ENCODE results near the gene TYMS.
"Not testable (repeated sequence)": the region's sequence is repeated elsewhere in the genome, so short reads cannot be mapped to it uniquely, and the experiment has no call there.

The TYMS gene

GRCh38 chr18:679516-679915, 22.1 kb downstream of the TYMS start:
- TF ChIP-seq, protein P1, sequence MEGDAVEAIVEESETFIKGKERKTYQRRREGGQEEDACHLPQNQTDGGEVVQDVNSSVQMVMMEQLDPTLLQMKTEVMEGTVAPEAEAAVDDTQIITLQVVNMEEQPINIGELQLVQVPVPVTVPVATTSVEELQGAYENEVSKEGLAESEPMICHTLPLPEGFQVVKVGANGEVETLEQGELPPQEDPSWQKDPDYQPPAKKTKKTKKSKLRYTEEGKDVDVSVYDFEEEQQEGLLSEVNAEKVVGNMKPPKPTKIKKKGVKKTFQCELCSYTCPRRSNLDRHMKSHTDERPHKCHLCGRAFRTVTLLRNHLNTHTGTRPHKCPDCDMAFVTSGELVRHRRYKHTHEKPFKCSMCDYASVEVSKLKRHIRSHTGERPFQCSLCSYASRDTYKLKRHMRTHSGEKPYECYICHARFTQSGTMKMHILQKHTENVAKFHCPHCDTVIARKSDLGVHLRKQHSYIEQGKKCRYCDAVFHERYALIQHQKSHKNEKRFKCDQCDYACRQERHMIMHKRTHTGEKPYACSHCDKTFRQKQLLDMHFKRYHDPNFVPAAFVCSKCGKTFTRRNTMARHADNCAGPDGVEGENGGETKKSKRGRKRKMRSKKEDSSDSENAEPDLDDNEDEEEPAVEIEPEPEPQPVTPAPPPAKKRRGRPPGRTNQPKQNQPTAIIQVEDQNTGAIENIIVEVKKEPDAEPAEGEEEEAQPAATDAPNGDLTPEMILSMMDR (IDR thresholded peaks at IDR 0.05; ENCODE audit: insufficient read depth, low read depth, low read length, missing control alignments) = no peak
- DNase-seq (ENCODE audit: low read depth) = no peak
- H3K4me3 ChIP-seq (ENCODE audit: low read depth, low read length) = no peak overlapping the region

- DNase-seq (ENCODE audit: low read depth) = no peak
- TF ChIP-seq, protein P1 (IDR thresholded peaks at IDR 0.05; ENCODE audit: insufficient read depth, low read depth, low read length, missing control alignments) = no peak
- H3K4me3 ChIP-seq (ENCODE audit: low read depth, low read length) = no peak overlapping the region
These were observed 22.9 kb downstream of the TYMS start for GRCh38 chr18:680392-680791.

DNA sequence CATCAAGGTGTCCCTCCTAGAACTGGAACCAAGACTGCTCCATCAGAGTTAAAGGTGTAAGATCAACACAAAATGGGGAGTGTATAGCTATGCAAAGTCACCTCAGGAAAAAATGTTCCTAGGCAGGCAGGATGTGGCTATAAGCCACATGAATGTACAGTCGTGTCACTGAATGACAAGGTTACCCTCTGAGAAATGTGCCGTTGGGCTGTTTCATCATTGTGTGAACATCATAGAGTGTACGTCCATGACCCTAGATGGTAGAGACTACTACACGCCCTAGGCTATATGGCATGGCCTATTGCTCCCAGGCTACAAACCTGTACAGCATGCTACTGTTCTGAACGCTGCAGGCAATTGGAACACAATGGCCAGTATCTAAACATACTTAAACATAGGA, 24.5 kb downstream of the TYMS start:
- DNase-seq (ENCODE audit: low read depth) = no peak
- H3K4me3 ChIP-seq (ENCODE audit: low read depth, low read length) = no peak overlapping the region
- TF ChIP-seq, protein P1 (IDR thresholded peaks at IDR 0.05; ENCODE audit: insufficient read depth, low read depth, low read length, missing control alignments) = no peak

DNA sequence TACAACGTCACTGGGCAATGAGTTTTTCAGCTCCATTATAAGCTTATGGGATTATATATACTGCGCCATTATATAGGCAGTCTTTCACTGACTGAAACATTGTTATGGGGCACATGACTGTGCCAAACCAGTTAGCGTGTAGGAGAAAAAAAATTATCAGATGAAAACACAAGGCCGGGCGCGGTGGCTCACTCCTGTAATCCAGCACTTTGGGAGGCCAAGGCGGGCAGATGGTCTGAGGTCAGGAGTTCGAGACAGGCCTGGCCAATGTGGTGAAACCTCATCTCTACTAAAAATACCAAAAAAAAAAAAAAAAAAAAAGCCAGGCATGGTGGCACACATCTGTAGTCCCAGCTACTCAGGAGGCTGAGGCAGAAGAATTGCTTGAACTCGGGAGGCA, 25.0 kb downstream of the TYMS start:
- not testable (repeated sequence) for H3K4me3 ChIP-seq (ENCODE audit: low read depth, low read length)

DNA sequence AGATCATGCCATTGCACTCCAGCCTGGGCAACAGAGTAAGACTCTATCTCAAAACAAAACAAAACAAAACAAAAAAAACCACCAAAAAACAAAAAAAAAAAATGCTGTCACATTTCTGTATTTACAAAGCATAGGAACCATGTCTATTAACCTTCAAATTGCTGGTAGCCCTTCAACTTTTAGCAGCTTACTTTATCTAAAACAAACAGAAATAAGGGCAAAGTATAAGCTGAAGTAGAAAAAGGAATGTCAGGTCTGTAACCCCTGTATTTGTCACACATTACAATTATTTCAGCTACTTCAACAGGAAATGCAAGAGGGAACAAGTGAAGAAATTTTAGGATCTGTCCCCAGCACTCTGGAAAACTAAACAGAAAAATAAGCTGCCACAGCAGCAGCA, 25.4 kb downstream of the TYMS start:
- TF ChIP-seq, protein P1 (IDR thresholded peaks at IDR 0.05; ENCODE audit: insufficient read depth, low read depth, low read length, missing control alignments) = no peak
- no peak for DNase-seq (ENCODE audit: low read depth)
- H3K4me3 ChIP-seq (ENCODE audit: low read depth, low read length) = no peak overlapping the region

More for the DNA sequence above, 25.0 kb downstream of the TYMS start:
- not testable (repeated sequence) for DNase-seq (ENCODE audit: low read depth)

- no peak for DNase-seq (ENCODE audit: low read depth)
- TF ChIP-seq, protein P1 (IDR thresholded peaks at IDR 0.05; ENCODE audit: insufficient read depth, low read depth, low read length, missing control alignments) = no peak
- H3K4me3 ChIP-seq (ENCODE audit: low read depth, low read length) = no peak overlapping the region
These were observed 26.1 kb downstream of the TYMS start for GRCh38 chr18:683531-683930.

GRCh38 chr18:685438-685837, 28.0 kb downstream of the TYMS start:
- DNase-seq (ENCODE audit: low read depth) = no peak
- TF ChIP-seq, protein P1 (IDR thresholded peaks at IDR 0.05; ENCODE audit: insufficient read depth, low read depth, low read length, missing control alignments) = no peak
- no peak overlapping the region for H3K4me3 ChIP-seq (ENCODE audit: low read depth, low read length)

Data from GM12865 (cell line).